Inflammatory macrophage (primary cell): ENCODE results near the gene GAGE12J.
"Not testable (repeated sequence)": the region's sequence is repeated elsewhere in the genome, so short reads cannot be mapped to it uniquely, and the experiment has no call there.

ENCODE experiments used
- DNase-seq, 2 donors: peaks; one replicate each; pipeline ENCODE4 v3.0.0-alpha.2; 2020 to 2022

GAGE12J gene

GRCh38 chrX:49310371-49310770 lies 11.5 kb upstream of the GAGE12J start:
- DNase-seq = no peak

- DNase-seq = peak; percentile 66 to 83
Measured at GRCh38 chrX:49312176-49312575, 9.7 kb upstream of the GAGE12J start.

GRCh38 chrX:49316085-49316484 lies 5.8 kb upstream of the GAGE12J start:
- DNase-seq = no peak

- not testable (repeated sequence) for DNase-seq
Measured at GRCh38 chrX:49322266-49322665, 429 bp downstream of the GAGE12J start.

- not testable (repeated sequence) for DNase-seq
Measured at GRCh38 chrX:49323735-49324134, 1.9 kb downstream of the GAGE12J start.

- not testable (repeated sequence) for DNase-seq
Measured at GRCh38 chrX:49330421-49330820, 8.6 kb downstream of the GAGE12J start.

- DNase-seq = not testable (repeated sequence)
Measured at GRCh38 chrX:49331282-49331681, 9.4 kb downstream of the GAGE12J start, which contains the start of gene GAGE13. GAGE13 (plus strand) TSS chrX:49331582; CDS start chrX:49332738, 1,156 bp downstream.

- DNase-seq = not testable (repeated sequence)
Measured at GRCh38 chrX:49331841-49332240, 10.0 kb downstream of the GAGE12J start.

- not testable (repeated sequence) for DNase-seq
Measured at GRCh38 chrX:49341449-49341848, 19.6 kb downstream of the GAGE12J start.

- DNase-seq = not testable (repeated sequence)
Measured at GRCh38 chrX:49344496-49345175, 22.8 kb downstream of the GAGE12J start.

- DNase-seq = not testable (repeated sequence)
Measured at GRCh38 chrX:49345402-49345801, 23.6 kb downstream of the GAGE12J start.

- DNase-seq = not testable (repeated sequence)
Measured at GRCh38 chrX:49346150-49346549, 24.3 kb downstream of the GAGE12J start.
